GM21447 (cell line): Measurements from ENCODE around the gene FLCN.
A peak's percentile ranks its signal among the peaks of the same experiment; 100 is the strongest.

Experiments
- ATAC-seq: cut with Tn5 transposase; IDR thresholded peaks from one replicate; pipeline ENCODE4 v1.9.1; 2021; ENCODE audit not compliant: unreplicated experiment

The FLCN gene

GRCh38 chr17:17236295-17237025 is 508 bp downstream of the FLCN start:
- ATAC-seq: peak; percentile 19

DNA sequence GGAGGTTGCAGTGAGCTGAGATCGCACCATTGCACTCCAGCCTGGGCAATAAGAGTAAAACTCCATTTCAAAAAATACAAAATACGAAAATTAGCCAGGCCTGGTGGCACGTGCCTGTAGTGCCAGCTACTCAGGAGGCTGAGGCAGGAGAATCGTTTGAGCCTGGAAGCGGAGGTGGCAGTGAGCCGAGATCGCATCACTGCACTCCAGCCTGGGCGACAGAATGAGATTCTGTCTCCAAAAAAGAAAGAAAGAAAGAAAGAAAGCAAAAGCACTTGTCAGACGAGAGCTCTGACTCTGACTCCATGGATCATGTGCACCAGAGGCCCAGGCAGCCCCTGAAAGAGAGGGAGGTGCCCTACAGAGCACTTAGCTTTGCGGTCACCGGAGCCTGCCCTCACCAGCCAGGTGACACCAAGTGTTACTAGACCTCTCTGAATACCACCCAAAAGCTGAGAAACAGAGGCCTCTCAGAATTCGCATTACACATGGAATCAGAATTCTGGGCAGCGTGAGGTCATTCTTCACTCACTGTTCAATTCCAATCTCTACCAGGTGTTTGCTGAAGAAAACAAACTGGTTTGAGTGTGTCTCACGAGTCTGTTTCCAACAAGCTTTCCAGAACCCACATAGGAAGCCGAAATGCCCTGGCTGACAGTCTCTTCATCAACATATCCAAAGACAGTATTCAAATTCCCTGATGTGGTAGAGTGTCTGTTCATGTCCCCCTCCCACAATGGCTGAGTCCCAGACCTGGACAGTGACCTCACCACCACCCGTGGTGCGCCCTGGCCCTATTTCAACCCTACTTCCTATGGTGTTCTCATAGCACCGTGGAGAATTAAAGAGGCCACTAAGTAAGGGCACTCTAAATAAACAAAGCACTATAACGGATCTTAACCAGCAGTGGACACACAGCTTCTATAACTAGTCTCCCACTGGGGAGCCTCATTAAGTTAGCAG is 1.5 kb downstream of the FLCN start:
- ATAC-seq: no peak

- ATAC-seq: no peak
These were observed 4.7 kb downstream of the FLCN start for GRCh38 chr17:17232303-17232621.

DNA sequence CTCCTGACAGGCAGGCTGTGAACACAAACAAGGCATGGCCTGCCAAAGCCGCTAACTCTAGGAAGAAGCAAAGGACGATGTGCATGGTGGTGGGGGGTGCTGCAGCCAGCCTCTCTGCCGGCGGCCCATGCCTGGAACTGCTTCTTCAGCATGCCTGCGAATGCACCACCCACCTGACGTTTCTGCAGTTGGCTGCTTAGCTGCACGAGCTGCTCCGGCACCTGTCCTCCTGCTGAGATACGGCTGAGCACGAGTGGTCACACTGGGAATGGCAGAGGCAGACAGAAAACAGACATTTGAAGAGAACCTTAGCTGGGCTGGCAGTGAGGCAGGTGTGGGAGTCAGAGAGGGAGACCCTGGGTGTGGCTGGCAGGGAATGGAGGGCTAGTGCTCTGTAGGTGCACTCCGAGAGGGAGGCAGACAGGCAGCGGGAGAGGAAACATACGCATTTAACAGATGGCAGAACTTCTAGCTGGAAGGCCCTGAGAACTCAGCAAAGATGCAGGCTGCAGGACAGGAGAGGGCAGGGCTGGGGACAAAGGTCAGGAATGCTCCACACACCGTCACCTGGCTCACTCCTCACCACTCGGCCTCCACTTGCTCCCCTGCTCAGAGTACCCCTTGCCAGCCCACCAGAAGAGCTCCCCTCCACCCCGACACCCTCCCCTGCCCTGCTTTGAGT is 5.2 kb downstream of the FLCN start:
- no peak for ATAC-seq

- no peak for ATAC-seq
These were observed 7.3 kb downstream of the FLCN start for GRCh38 chr17:17229416-17230384.

- no peak for ATAC-seq
These were observed 8.3 kb downstream of the FLCN start for GRCh38 chr17:17228521-17229279.

- ATAC-seq: no peak
These were observed 9.1 kb downstream of the FLCN start for GRCh38 chr17:17227608-17228520.

GRCh38 chr17:17226451-17227265 is 10.3 kb downstream of the FLCN start:
- no peak for ATAC-seq

DNA sequence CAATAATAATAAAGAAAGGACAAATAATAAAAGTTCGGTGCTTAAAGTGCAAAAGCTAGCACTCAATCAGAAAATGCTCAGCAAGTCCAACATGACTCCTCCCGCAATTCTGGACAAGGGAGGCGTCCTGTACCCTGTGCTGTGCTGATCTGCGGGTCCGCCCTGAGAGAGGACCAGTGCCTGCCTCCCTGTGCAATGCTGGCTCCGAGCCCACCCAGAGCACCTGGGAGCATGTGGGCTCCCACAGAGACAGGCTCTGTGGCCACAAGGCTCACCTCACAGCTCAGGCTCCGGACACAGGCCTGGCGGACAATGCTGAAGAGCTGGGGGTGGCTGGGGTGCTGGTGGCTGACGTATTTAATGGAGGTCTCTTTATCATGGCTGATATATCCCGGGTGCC is 11.1 kb downstream of the FLCN start:
- ATAC-seq: no peak

- no peak for ATAC-seq
These were observed 12.8 kb downstream of the FLCN start for GRCh38 chr17:17224137-17224536.

DNA sequence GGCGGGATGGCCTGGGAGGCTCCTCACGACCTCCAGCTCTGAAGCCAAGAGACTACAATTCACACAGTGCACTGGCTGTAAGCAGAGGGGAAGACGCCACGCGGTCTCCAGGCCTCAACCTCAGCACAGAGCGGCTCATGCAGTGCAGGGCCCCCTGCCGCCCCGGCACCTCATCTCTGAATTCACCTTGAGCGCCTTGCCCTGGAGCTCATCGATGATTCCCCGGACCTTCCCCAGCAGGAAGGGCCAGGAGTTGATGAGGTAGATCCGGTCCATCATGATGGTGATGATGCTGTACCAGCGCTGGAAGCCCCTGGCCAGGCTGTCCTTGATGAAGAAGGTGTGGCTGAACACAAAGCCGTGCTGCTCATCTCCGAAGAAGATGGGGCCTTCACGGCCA is 13.2 kb downstream of the FLCN start:
- no peak for ATAC-seq

- ATAC-seq: no peak
These were observed 15.6 kb downstream of the FLCN start for GRCh38 chr17:17221329-17221728.

- ATAC-seq: no peak
These were observed 16.4 kb downstream of the FLCN start for GRCh38 chr17:17220529-17220928.

- no peak for ATAC-seq
These were observed 19.0 kb downstream of the FLCN start for GRCh38 chr17:17217995-17218394.

DNA sequence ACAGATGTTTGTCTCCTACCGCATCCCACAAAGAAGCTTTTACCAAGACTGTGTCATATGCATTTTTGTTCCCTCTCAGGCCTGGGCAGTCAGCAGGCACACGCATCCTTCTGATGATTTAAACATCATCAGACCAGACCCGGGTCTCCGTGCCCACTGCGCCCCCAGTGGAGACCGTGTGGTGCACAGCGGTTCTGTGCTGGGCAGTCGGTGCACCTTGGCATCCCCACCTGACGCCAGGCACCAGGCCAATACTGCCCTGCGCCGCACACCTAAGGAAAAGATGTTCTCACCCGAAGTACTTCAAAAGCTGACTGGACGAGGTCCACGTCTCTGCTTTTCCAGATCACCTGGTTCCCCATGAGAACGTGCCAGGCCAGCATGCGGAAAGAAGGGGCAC is 20.2 kb downstream of the FLCN start:
- ATAC-seq: no peak

DNA sequence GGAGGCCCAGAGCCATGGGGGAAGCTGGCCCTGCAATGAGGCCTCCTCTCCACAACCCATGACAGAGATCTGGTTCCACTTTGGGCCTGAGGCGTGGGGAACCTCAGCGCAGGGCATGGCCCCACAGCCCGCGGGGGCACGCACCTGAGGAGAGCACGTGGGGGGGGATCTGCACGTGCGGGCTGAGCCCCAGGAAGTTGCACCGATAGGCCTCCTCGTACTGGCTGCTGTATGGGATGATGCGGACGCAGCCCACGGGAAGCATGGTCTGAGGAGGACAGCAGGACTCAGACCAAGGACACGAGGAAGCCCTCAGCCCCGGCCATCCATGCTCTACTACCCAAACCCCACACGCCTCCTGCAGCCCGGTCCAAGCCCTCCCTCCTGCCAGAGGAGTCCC is 20.7 kb downstream of the FLCN start:
- ATAC-seq: no peak

DNA sequence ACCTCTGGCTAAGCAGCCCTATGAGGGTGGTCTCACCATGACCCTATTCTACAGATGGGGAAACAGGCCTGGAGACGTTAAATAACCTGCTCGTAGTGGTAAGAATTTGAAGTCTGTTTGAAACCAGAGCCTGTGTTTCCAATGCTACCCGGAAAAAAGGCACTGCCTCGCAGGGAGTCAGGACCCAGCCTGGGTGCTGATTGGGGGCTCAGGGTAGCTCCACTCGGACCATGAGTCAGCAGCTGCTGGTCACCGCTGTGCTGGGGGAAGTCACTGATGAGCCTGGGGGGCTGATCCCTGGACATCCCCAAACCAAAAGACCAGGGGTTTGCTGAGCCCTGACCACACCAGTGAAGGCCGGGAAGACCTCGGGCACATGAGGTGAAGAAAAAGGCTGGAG is 21.4 kb downstream of the FLCN start:
- no peak for ATAC-seq
